SK-N-SH (cell line): Measurements from ENCODE around the gene TMEM41B. TPM values are rescaled to one million over a fixed set of nuclear protein-coding genes. Genes with fewer than 3 reads are reported as not detected.
A peak's percentile ranks its signal among the peaks of the same experiment; 100 is the strongest.

Source experiments
- CTCF ChIA-PET: fragments of 300-600, 350-600 bp; formaldehyde crosslinking; extraction: SDS; loops from one replicate; lab custom pipeline; 2021; lab: Yijun Ruan, JAX
- POLR2A ChIA-PET: fragments of 350-600 bp; sonication (Branson Sonifier 250); formaldehyde crosslinking; extraction: SDS; loops from one replicate; lab custom pipeline; 2020; ENCODE audit warnings: antibody characterized with exemption, inconsistent platforms; lab: Yijun Ruan, JAX
- DNase-seq: peaks from one replicate; pipeline ENCODE4 v3.0.0; 2012
- H2AFZ ChIP-seq: fragments of 200-600 bp; sonication (generic); 2 replicates; pipeline ENCODE4 v1.8.1; 2016; ENCODE audit warnings: antibody characterized with exemption, mild to moderate bottlenecking, low read depth
- H3F3A ChIP-seq: fragments of 200-600 bp; sonication (generic); replicated peaks from 2 replicates; pipeline ENCODE3; 2016; ENCODE audit warnings: antibody characterized with exemption, mild to moderate bottlenecking; ENCODE audit not compliant: insufficient read depth
- H3K27ac ChIP-seq, 2 experiments: fragments of 200-500 bp in 1 of 2; fragments of 200-600 bp in 1 of 2; sonication (Bioruptor generic) in 1 of 2; sonication (generic), shearing (Covaris generic) in 1 of 2; 2 replicates each; pipeline versions ENCODE4 v1.5.1 to v1.6.1; 2014 to 2016; ENCODE audit warnings: low read depth in 2 of 2, inconsistent platforms in 1 of 2, low read length in 1 of 2, mild to moderate bottlenecking in 1 of 2, mixed read lengths in 1 of 2
- H3K27me3 ChIP-seq: fragments of 200-600 bp; sonication (generic), shearing (Covaris generic); 2 replicates; pipeline ENCODE4 v1.6.1; 2016; ENCODE audit warnings: mixed run types; ENCODE audit not compliant: insufficient read depth
- H3K36me3 ChIP-seq, 2 experiments: fragments of 200-500 bp in 1 of 2; fragments of 200-600 bp in 1 of 2; sonication (Bioruptor generic) in 1 of 2; sonication (generic) in 1 of 2; replicated peaks in 1 of 2; 2 replicates each; pipeline versions ENCODE3 to v1.5.1; 2014 to 2016; ENCODE audit warnings: low read length in 1 of 2, mild to moderate bottlenecking in 1 of 2; ENCODE audit not compliant: insufficient read depth in 2 of 2, control insufficient read depth in 1 of 2
- H3K4me1 ChIP-seq, 2 experiments: fragments of 200-500 bp in 1 of 2; fragments of 200-600 bp in 1 of 2; sonication (Bioruptor generic) in 1 of 2; sonication (generic), shearing (Covaris generic) in 1 of 2; 2 replicates each; pipeline versions ENCODE4 v1.5.1 to v1.6.1; 2014 to 2016; ENCODE audit warnings: low read depth in 1 of 2, low read length in 1 of 2, mixed run types in 1 of 2; ENCODE audit not compliant: insufficient read depth in 2 of 2, control insufficient read depth in 1 of 2
- H3K4me2 ChIP-seq: fragments of 200-600 bp; sonication (generic), shearing (Covaris generic); 2 replicates; pipeline ENCODE4 v1.6.1; 2017; ENCODE audit warnings: mixed run types
- H3K4me3 ChIP-seq, 2 experiments: fragments of 200-500 bp in 1 of 2; fragments of 200-600 bp in 1 of 2; sonication (Bioruptor generic) in 1 of 2; sonication (generic), shearing (Covaris generic) in 1 of 2; 2 replicates each; pipeline versions ENCODE4 v1.5.1 to v1.8.1; 2014 to 2016; ENCODE audit warnings: low read depth in 2 of 2, inconsistent platforms in 1 of 2, low read length in 1 of 2, mild to moderate bottlenecking in 1 of 2, mixed read lengths in 1 of 2, moderate library complexity in 1 of 2
- H3K79me2 ChIP-seq: fragments of 200-600 bp; sonication (generic); 2 replicates; pipeline ENCODE4 v1.8.1; 2017; ENCODE audit warnings: mild to moderate bottlenecking; ENCODE audit not compliant: insufficient read depth
- H3K9ac ChIP-seq: fragments of 200-600 bp; sonication (generic); 2 replicates; pipeline ENCODE4 v1.6.1; 2017; ENCODE audit warnings: mixed run types
- H3K9me2 ChIP-seq: fragments of 200-600 bp; sonication (generic); 2 replicates; pipeline ENCODE4 v1.6.1; 2017; ENCODE audit warnings: mixed run types
- H3K9me3 ChIP-seq: fragments of 200-600 bp; sonication (generic); 2 replicates; pipeline ENCODE4 v1.6.1; 2017; ENCODE audit warnings: mixed run types, mild to moderate bottlenecking, moderate library complexity
- H4K20me1 ChIP-seq: fragments of 200-600 bp; sonication (generic); 2 replicates; pipeline ENCODE4 v1.6.1; 2017; ENCODE audit warnings: mild to moderate bottlenecking, mixed run types; ENCODE audit not compliant: insufficient read depth
- CHD2 ChIP-seq: fragments of 150-350 bp; IDR thresholded peaks from 2 replicates; pipeline ENCODE4 v1.6.1; 2018; ENCODE audit warnings: low read length; ENCODE audit not compliant: partially characterized antibody
- EP300 ChIP-seq, 2 experiments: IDR thresholded peaks; 2 replicates each; pipeline versions ENCODE4 v1.4.0 to v1.6.1; 2012; ENCODE audit warnings: borderline replicate concordance in 1 of 2, low read depth in 1 of 2, low read length in 1 of 2
- EZH2phosphoT487 ChIP-seq: fragments of 200-600 bp; sonication (generic); IDR thresholded peaks from 2 replicates; pipeline ENCODE4 v1.6.1; 2017; ENCODE audit warnings: low read depth, mixed run types, mild to moderate bottlenecking, antibody characterized with exemption, moderate library complexity, borderline replicate concordance
- JUND ChIP-seq: IDR thresholded peaks from 2 replicates; pipeline ENCODE4 v1.4.0; 2012
- NFIC ChIP-seq: IDR thresholded peaks from 2 replicates; pipeline ENCODE4 v1.4.0; 2012; ENCODE audit warnings: borderline replicate concordance
- NRF1 ChIP-seq: IDR thresholded peaks from 2 replicates; pipeline ENCODE4 v1.6.1; 2012; ENCODE audit warnings: low read depth, mild to moderate bottlenecking, low read length
- RAD21 ChIP-seq: IDR thresholded peaks from 2 replicates; pipeline ENCODE4 v1.6.1; 2012; ENCODE audit warnings: mild to moderate bottlenecking, low read length
- RXRA ChIP-seq: IDR thresholded peaks from 2 replicates; pipeline ENCODE4 v1.4.0; 2012; ENCODE audit warnings: low read depth, mild to moderate bottlenecking, borderline replicate concordance
- TAF1 ChIP-seq: IDR thresholded peaks from 2 replicates; pipeline ENCODE4 v1.6.1; 2012; ENCODE audit warnings: low read depth, mild to moderate bottlenecking, low read length, moderate library complexity, borderline replicate concordance
- TEAD4 ChIP-seq: IDR thresholded peaks from 2 replicates; pipeline ENCODE4 v1.4.0; 2012; ENCODE audit warnings: mild to moderate bottlenecking, borderline replicate concordance; ENCODE audit not compliant: insufficient read depth
- WGBS: methylation state at CpG from one replicate; pipeline ENCODE4 v1.1.6; 2017; ENCODE audit warnings: low lambda C conversion rate; 5-methylcytosine and 5-hydroxymethylcytosine counted together
- polyA plus RNA-seq, 3 experiments: library from polyadenylated mRNA; depleted of rRNA; stranded (reverse); fragments of >200 nt; gene quantifications; 2 replicates each; pipeline ENCODE4 v1.2.3, GENCODE V29; 2012
- TF ChIP-seq, protein P1 (sequence below): fragments of 150-350 bp; IDR thresholded peaks from 2 replicates; pipeline ENCODE4 v1.6.1; 2017; ENCODE audit warnings: antibody characterized with exemption, low read length, low read depth, borderline replicate concordance
- TF ChIP-seq, protein P2 (sequence below): fragments of 150-350 bp; IDR thresholded peaks from 2 replicates; pipeline ENCODE4 v1.6.1; 2016; ENCODE audit warnings: mild to moderate bottlenecking, low read depth, low read length
- TF ChIP-seq, protein P3 (sequence below): IDR thresholded peaks from 2 replicates; pipeline ENCODE4 v1.6.1; 2012; ENCODE audit warnings: mild to moderate bottlenecking, low read depth, low read length, moderate library complexity

TMEM41B gene
- polyA plus RNA-seq, 1 of the 3 experiments (the other 2 are of a cell fraction): 23.5 TPM

DNA sequence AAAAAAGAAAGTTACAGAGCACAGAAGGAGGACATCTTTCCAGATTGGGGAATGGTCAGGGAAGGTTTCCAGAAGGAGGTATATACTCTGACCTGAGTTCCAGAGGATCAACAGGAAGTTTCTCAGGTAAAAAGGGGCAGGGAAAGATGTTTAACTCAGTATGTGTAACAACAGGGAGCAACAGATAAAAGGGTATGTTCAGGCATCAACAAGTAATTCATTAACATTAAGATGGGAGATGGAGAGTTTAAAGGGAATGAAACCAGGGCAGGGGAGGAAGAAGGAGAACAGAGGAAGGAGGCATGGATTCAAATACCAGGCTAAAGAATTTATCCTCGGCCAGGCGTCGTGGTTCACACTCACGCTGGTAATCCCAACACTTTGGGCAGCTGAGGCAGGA is 46.7 kb downstream of the TMEM41B start:
- H3K9me3 ChIP-seq: no peaks in the 10 kb centered on the region
- no peak for TF ChIP-seq EP300 (IDR thresholded peaks at IDR 0.05; ENCODE audit: borderline replicate concordance in 1 of 2, low read depth in 1 of 2, low read length in 1 of 2)
- peaks cover 22% of the 10 kb centered on the region for H3K79me2 ChIP-seq
- H4K20me1 ChIP-seq: peaks cover 5% of the 10 kb centered on the region
- no peak overlapping the region for H3K4me2 ChIP-seq
- no peak overlapping the region for H2AFZ ChIP-seq
- H3K9me2 ChIP-seq: no peaks in the 10 kb centered on the region
- WGBS: 97% methylated on average over 4 of the region's 4 CpGs
- CTCF ChIA-PET: no interaction called here
- no peaks in the 10 kb centered on the region for H3K36me3 ChIP-seq
- POLR2A ChIA-PET: no interaction called here
- no peak overlapping the region for H3K4me3 ChIP-seq
- peaks cover 12% of the 10 kb centered on the region for H3F3A ChIP-seq
- H3K4me1 ChIP-seq: peaks cover 0 to 5% of the 10 kb centered on the region in 2 experiments; a peak in 1 of 4 replicates
- no peaks in the 10 kb centered on the region for H3K27me3 ChIP-seq
- no peak overlapping the region for H3K27ac ChIP-seq
- no peak for DNase-seq
- no peak overlapping the region for H3K9ac ChIP-seq

DNA sequence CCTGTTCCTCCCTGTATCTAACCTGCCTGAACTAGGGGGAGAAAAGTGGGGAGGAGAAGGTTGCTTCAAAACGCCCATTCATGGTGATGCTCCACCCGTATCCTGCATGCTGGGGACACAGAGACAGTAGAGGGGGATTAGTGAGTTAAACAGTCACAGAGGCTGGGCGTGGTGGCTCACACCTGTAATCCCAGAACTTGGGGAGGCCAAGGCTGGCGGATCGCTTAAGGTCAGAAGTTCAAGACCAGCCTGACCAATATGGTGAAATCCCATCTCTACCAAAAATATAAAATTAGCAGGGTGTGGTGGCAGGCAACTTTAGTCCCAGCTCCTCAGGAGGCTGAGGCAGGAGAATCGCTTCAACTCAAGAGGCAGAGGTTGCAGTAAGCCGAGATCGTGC is 47.5 kb downstream of the TMEM41B start:
- no peak overlapping the region for H3K4me3 ChIP-seq
- POLR2A ChIA-PET: no interaction called here
- TF ChIP-seq TEAD4 (no peak), TAF1 (no peak), RAD21 (no peak)
- TF ChIP-seq, protein P1, sequence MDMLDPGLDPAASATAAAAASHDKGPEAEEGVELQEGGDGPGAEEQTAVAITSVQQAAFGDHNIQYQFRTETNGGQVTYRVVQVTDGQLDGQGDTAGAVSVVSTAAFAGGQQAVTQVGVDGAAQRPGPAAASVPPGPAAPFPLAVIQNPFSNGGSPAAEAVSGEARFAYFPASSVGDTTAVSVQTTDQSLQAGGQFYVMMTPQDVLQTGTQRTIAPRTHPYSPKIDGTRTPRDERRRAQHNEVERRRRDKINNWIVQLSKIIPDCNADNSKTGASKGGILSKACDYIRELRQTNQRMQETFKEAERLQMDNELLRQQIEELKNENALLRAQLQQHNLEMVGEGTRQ: no peak

DNA sequence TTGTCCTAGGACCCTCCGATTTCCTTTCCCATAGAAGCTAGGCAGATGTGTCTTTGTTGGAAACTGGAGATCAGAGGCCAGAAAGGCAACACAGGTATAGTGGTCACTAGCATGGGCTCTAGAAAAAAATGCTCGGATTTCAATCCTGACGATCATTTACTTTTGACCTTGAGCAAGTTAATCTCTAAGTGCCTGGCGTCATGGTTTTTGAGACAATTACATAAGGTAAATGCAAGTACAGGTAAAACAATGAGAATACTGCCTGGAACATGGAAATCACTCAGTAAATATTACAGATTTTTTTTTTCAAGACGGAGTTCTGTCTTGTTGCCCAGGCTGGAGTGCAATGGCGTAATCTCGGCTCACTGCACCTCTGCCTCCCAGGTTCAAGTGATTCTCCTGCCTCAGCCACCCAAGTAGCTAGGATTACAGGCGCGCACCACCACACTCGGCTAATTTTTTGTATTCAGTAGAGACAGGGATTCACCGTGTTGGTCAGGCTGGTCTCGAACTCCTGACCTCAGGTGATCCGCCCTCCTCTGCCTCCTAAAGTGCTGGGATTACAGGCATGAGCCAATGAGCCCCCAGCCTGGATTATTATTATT is 48.2 kb downstream of the TMEM41B start:
- Histone ChIP-seq H2AFZ (no peak overlapping the region), H3K36me3 (no peaks in the 10 kb centered on the region), H4K20me1 (peaks cover 20% of the 10 kb centered on the region), H3K9me3 (no peaks in the 10 kb centered on the region), H3K27ac (no peak overlapping the region), H3K9me2 (no peaks in the 10 kb centered on the region), H3F3A (peaks cover 18% of the 10 kb centered on the region), H3K4me1 (peaks cover 5 to 10% of the 10 kb centered on the region in 2 experiments; a peak in 3 of 4 replicates), H3K27me3 (no peaks in the 10 kb centered on the region), H3K9ac (no peak overlapping the region), H3K79me2 (peaks cover 37% of the 10 kb centered on the region), H3K4me3 (no peak overlapping the region; a peak in 1 of 4 replicates), H3K4me2 (peak overlapping the region; percentile 79)
- no peak for TF ChIP-seq EP300 (IDR thresholded peaks at IDR 0.05; ENCODE audit: borderline replicate concordance in 1 of 2, low read depth in 1 of 2, low read length in 1 of 2)
- TF ChIP-seq, protein P2, sequence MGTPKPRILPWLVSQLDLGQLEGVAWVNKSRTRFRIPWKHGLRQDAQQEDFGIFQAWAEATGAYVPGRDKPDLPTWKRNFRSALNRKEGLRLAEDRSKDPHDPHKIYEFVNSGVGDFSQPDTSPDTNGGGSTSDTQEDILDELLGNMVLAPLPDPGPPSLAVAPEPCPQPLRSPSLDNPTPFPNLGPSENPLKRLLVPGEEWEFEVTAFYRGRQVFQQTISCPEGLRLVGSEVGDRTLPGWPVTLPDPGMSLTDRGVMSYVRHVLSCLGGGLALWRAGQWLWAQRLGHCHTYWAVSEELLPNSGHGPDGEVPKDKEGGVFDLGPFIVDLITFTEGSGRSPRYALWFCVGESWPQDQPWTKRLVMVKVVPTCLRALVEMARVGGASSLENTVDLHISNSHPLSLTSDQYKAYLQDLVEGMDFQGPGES: no peak
- TF ChIP-seq JUND: no peak
- no peak for TF ChIP-seq RXRA
- no peak for TF ChIP-seq NRF1
- TF ChIP-seq, protein P3, sequence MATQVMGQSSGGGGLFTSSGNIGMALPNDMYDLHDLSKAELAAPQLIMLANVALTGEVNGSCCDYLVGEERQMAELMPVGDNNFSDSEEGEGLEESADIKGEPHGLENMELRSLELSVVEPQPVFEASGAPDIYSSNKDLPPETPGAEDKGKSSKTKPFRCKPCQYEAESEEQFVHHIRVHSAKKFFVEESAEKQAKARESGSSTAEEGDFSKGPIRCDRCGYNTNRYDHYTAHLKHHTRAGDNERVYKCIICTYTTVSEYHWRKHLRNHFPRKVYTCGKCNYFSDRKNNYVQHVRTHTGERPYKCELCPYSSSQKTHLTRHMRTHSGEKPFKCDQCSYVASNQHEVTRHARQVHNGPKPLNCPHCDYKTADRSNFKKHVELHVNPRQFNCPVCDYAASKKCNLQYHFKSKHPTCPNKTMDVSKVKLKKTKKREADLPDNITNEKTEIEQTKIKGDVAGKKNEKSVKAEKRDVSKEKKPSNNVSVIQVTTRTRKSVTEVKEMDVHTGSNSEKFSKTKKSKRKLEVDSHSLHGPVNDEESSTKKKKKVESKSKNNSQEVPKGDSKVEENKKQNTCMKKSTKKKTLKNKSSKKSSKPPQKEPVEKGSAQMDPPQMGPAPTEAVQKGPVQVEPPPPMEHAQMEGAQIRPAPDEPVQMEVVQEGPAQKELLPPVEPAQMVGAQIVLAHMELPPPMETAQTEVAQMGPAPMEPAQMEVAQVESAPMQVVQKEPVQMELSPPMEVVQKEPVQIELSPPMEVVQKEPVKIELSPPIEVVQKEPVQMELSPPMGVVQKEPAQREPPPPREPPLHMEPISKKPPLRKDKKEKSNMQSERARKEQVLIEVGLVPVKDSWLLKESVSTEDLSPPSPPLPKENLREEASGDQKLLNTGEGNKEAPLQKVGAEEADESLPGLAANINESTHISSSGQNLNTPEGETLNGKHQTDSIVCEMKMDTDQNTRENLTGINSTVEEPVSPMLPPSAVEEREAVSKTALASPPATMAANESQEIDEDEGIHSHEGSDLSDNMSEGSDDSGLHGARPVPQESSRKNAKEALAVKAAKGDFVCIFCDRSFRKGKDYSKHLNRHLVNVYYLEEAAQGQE: no peak
- no peak for TF ChIP-seq NFIC
- TF ChIP-seq CHD2: no peak
- TF ChIP-seq EZH2phosphoT487: no peak
- ChIA-PET CTCF (interaction anchor here (0.6 to 1.1 kb wide), 3 partner anchors 101 to 352 kb away, joined by 3 read pairs; no protein-coding TSS in a partner anchor), POLR2A (interaction anchor here (0.8 to 2.1 kb wide), 3 partner anchors 7 to 194 kb away, joined by 3 to 11 read pairs (median 5); partner anchors contain the start of gene ZNF143)
- DNase-seq: no peak
- WGBS: 96% methylated on average over 13 of the region's 13 CpGs

More for the DNA sequence above, 47.5 kb downstream of the TMEM41B start:
- H3K79me2 ChIP-seq: peaks cover 30% of the 10 kb centered on the region
- peaks cover 13% of the 10 kb centered on the region for H4K20me1 ChIP-seq
- H3K9ac ChIP-seq: no peak overlapping the region
- 96% methylated on average over 8 of the region's 8 CpGs for WGBS
- H3K4me2 ChIP-seq: no peak overlapping the region
- H3K9me2 ChIP-seq: no peaks in the 10 kb centered on the region
- DNase-seq: no peak
- no peak overlapping the region for H3K27ac ChIP-seq
- no peaks in the 10 kb centered on the region for H3K36me3 ChIP-seq
- peaks cover 18% of the 10 kb centered on the region for H3F3A ChIP-seq
- no peaks in the 10 kb centered on the region for H3K9me3 ChIP-seq
- no peak overlapping the region for H2AFZ ChIP-seq
- CTCF ChIA-PET: interaction anchor here (0.6 to 1.1 kb wide), 2 partner anchors 102 to 118 kb away, joined by 3 read pairs; no protein-coding TSS in a partner anchor
- no peaks in the 10 kb centered on the region for H3K27me3 ChIP-seq
- H3K4me1 ChIP-seq: peaks cover 5 to 7% of the 10 kb centered on the region in 2 experiments; a peak in 3 of 4 replicates
